GM18909 (cell line): ENCODE data around the gene GDPD4.
"Not testable (repeated sequence)": the region's sequence is repeated elsewhere in the genome, so short reads cannot be mapped to it uniquely, and the experiment has no call there.

Experiments used
- ATAC-seq: cut with Tn5 transposase; IDR thresholded peaks from one replicate; pipeline ENCODE4 v1.9.1; 2021; ENCODE audit warnings: mild to moderate bottlenecking; ENCODE audit not compliant: unreplicated experiment, poor library complexity

The GDPD4 gene

DNA sequence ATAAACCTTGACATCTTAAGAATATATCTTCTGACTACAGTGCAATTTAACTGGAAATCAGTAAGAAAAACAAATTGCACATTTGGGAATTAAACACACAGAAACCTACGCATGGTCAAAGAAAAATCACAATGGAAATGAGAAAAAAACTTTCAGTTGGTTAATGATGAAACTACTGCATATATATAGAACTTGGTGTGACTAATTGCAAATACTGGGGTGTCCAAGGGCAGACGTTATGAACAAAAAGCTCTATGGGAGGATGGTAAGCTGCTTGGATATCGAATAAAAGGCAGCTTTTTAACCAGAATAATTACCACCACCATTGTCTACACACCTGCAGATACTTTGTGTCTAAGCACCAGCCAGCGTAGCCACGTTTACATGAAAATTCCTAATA is 791 bp downstream of the GDPD4 start:
- ATAC-seq: no peak

DNA sequence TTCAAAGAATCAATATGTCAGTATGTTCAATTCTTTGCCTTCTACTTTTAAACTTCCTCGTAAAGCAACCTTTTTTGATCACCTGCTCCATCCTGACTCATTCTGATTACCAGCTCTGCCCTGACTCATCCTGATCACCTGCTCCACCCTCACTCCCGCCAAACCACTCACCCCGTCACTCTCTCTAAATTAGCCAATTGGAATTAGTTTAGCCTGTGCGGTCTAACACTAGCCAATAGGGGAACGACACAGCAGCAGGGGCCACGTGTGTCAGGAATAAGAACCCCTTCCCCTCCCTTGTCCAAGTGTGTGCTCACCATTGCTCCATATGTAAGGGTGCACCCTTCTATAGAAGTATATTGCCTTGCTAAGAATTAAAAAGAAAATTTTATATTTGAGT is 1.5 kb downstream of the GDPD4 start:
- ATAC-seq: not testable (repeated sequence)

DNA sequence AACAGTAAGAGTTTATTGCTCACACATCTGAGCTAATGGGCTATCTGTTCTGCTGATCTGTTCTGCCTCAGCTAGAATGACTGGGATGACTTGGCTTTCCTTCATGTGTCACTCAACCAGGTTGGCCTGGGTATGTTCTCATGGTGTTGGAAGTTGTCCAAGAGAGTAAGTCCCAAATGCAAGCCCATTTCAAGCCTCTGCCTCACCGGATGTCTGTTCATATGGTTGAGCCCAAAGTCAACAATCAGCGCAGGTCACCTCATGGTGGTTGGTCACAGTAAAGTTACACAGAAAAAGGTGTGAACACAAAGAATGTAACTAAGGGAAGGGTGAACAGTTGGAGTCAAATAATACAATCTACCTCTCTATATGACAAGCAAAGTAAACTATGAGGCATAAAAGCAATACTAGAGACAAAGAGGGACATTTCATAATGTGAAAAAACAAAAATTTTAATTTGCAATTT is 1.9 kb downstream of the GDPD4 start:
- no peak for ATAC-seq

DNA sequence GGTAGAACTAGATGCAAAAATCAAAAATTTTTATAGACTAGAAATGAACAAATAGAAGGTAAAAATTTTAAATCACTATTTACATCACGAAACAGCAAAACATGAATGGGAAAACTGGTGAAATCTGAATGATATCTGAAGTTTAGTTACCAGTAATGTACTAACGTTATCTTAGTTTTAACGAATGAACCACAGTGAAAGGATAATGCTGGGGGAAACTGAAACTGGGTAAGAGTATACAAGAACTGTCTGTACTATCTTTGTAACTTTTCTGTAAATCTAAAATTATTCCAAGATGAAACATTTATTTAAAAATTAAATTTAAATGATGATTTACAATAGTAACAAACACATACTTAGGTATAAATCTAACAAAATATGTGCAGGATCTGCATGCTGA is 7.4 kb downstream of the GDPD4 start:
- ATAC-seq: no peak

DNA sequence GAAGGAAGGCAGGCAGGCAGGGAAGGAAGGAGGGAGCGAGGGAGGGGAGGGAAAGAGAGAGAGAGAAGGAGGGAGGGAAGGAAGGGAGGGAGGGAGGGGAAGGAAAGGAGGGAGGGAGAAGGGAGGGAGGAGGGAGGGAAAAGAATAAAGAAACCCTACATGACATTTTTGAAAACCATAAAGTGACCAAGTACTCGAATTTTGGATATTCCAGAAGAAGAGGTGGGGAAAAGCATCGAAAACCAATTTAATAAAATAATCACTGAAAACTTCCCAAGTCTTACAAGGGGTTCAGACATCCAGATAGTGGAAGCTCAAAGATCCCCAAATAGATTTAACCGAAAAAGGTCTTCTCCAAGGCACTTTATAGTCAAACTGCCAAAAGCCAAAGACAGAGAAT is 11.7 kb downstream of the GDPD4 start:
- ATAC-seq: no peak

DNA sequence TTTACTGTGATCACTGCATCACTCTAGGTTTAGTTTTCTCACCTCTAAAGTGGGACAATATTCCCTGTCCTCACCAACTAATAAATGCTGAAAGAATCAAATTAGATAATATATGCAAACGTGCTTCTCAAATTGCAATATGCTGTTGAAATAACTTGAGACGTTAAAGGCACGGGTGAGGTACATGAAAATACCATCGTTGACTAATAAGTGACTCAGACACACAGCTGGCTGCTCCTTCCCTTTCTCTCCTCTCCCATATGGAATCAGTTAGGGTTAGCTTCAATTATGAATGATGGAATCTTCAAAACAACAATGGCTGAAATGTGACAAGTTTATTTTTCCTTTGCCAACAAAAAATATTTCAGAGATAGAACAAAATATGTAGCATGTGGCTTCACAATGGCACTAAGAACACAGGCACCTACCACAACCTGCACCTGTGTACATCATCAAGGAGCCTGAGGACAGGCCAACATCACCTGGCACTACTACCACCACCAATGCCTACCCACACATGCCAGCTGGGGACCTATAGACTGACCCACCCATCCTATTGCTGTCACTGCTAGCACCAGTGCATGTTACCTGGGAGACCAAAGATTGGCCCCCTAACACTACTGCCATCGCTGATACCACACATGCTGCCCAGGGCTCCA is 13.7 kb downstream of the GDPD4 start:
- no peak for ATAC-seq

DNA sequence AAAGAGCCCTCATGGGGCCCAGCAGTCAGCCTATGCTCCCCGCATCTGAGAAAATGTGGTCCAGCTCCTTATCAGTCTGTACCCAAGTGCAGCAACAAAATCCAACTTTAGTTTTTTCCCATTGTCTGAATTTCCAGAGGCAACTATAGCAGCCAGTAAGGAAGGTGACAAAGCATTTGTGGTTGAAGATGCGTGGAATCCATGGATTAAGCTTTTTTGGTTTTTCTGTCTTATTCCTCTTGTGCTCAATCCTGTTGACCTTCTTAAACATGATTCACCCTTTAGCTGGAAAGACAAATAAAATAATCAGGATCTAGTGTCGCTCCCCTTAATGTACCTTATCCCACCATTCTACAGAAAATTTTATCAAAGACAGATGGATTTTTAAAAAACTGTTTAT is 14.3 kb downstream of the GDPD4 start:
- no peak for ATAC-seq

DNA sequence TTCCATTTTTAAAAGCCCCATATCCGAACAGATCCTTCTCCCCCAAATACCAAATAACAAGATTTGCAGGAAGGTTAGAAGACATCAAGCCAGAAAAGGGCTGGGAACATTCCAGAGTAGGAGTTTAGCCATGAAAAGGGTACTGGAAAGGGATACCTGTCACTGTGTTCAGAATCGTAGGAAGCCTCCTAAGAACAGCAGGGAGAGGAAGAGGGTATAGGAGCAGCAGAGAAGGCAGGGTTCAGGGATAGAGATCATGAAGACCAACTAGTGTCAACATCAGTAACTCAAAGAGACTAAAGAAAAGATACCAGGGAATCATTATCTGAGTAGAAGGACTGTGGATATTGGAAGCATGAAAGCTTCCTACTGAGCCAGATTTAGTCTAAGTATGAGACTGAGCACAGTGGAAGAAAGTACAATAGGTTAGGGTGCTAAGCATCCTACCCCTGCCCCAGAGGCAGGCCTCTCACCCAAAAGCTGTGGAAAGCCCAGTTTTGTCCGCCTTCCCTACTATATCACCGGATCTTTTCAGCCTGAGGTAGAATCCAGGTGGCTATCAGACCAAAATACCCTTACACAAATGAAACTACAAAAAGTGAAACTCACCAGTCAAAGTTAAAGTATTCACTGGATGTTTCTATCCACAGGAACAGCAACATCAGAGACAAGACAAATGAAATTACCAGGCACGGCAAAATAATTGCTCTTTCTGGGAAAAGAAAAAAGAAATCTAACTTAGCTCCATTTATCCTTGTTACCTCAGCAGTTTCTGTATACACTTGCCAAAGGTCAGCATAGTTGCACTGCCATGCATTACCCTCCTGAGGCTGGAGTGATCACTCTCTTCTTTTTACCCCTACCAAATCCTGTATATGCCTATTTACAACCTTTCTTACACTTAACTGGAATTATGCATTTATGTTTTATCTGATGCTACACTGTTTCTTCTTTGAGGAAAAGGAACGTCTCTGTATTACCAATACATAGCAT is 16.7 kb downstream of the GDPD4 start:
- ATAC-seq: no peak

DNA sequence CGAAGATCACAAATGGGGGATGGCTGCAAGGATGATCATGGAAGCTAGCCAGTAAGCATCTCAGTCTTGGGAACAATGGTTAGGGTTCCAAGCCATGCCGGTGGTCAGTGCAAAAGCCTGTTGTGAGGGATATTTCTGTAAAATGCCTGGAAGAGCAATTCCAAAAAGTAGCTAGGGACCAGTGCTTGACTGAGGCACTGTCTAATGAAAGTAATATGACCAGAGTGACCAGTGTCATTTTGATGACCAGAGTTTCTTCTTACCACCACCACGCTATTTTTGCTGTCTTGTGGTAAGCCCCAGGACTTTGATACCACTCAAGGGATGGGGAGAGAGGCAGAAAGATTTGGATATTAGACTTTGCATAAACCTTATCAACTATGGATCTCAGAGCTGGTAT is 18.4 kb downstream of the GDPD4 start:
- no peak for ATAC-seq

DNA sequence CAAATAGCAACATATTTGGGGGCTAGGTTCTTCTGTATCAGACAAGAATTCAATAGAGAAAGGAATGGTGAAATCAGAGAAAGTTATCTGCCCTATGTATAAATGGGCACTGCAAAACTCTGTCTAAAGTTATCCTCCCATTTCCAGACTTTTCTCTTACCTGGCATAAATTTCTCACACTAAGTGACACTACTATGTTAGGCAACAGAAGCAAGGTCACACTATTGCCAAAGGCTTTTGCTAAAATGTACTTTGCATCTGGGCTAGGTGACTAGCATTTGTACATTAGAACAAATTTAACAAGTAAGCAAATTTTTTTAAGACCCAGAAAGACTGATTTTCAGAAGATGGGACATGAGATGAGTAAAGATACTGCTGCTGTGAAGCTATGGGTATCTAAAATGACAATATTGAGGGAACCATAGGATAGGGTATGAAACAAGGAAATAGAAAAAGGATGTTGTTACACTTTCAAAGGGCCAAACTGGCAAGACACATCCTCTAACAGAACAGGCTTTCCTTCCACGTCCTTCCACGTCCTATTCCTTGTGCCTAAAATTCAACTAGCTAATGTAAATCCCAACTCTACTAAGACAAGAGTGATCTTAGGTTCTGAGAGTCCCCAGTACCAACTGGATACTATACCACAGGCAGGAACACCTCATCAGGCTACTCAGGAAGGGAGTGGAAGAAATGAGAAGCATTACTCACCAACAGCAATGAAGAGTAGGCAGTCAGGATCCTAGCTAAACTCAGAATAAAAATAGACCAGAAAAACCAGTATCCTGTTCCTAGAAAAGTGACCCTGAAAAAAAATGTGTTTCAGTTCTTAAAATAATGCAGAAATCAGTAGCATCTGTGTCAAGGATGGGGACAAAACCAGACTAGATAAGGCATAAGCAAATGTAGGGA is 22.6 kb downstream of the GDPD4 start:
- ATAC-seq: no peak

DNA sequence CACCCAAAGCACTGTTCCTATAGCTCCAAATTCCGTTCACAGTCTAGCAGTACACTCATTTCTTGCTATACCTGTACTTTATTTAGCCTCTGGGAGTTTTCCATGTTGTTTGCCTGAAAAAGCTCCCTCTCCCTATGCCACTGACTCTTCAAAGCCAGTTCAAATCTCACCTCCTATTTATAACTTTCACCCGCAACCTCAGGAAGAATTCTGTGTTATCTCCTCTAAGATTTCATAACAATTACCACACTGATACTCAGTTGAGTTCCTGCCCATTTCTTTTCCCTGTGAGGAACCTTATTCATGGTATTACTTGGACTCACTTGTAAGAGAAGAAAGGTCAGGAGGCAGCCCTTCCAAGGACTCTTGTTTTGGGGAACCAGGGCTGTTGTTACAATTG is 25.2 kb downstream of the GDPD4 start:
- no peak for ATAC-seq

DNA sequence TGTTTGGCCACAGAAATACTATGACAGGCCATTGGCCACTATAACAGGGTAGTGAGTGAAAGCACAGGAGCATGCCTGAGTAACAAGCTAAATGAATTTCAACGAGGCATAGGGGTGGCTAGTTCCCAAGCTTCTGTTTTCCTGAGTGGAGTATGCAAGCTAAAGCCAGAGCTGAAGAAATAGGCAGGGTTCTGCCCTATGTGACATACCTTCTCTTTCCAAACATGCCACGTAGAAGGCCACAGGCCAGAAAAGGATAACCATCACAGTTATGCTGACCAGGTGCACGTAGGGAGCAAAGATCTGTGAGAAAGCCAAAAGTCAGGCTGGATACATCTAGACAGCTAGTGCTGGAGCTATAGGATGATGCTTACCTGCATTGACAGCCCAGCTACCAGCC is 30.6 kb downstream of the GDPD4 start:
- ATAC-seq: no peak

DNA sequence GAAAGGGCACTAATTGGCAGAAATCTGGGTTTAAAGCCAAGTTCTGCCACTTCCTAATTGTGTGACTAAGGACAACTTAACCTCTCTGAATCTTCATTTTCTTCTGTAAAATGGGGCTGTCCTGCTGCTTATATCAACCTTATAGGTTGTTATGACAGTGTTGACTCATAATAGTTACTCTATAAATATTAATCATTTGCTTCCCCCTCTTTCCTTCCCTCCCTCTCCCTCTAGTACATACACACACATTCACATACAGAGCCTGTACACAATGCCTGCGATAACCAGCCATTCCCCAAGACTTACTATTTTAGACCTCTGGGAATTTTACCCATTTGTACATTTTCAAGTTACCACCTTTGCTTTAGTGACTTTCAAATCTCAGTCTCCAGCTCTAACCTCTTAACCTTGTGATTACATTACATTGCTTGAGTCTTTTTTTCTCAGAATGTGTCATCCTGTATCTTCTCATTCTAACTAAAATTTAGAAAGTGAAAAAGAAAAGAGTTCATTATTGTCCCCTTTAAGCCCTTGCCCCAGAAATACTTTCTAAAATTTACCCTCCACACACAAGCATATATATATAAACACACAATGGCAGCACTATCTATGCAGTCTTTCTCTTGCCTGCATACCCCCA is 31.9 kb downstream of the GDPD4 start:
- ATAC-seq: no peak

DNA sequence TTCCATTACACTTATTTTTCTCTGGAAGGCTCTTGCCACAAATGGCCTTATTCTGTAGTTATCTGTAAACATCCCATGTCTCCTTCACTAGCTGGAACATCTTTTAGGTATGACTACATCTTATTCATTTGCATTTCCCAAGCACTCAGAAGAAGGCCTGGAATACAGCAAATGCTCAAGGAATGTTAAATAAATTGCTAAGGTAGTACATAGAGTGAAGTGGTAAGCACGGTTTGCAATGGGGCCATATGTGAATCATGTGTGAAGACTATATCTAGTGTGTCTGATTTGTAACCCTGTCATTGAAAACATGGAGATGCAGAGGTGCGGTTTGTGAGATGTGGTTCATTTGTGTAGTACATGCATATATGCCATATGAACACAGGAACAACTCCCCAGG is 33.5 kb downstream of the GDPD4 start:
- ATAC-seq: no peak

DNA sequence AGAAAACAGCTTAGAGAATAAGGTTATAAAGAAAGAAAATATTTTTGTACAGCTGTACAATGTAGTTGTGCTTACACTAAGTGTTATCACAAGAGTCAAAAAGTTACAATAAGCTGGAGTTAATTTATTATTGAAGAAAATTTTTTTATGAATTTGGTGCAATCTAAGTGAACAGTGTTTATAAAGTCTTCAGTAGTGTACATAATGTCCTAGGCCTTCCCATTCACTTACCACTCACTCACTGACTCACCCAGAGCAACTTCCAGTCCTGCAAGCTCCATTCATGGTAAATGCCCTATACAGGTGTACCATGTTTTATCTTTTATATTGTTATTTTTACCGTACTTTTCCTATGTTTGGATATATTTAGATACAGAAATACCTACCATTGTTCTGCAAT is 34.7 kb downstream of the GDPD4 start:
- ATAC-seq: no peak

DNA sequence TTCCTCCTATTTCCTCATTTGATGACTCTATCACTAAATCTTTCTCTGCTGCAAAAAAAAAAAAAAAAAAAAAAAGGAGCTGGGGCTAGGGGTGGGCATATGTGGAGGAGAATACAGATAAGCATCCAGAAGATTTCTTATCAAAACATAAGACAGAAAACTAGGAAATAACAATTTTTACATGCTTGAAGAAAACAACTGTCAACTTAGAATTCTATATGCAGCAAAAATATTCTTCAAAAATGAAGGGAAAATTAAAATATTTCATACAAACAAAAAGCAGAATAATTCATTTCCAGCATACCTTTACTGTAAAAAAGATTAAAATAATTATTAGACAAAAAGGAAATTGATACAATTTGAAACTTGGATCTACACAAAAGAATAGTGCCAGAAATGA is 38.7 kb downstream of the GDPD4 start:
- no peak for ATAC-seq

DNA sequence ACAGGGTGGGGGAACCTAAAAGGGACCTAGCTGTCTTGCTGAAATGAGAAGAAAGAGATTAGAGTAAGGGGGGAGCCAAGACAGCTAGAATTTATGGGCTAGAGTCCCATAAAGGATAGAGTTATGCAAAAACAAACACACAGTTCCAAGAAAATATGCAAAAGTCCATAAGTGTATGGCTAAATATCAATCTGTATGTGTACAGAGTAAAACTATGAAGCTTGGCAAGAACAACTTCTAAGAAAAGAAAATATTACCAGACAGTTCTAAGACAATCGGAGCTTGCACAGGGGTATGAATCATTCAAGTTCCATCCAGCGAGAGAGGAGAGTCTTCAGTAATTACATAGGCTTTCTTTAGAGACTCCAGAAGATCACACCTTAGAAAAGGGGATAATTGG is 41.8 kb downstream of the GDPD4 start:
- ATAC-seq: no peak

DNA sequence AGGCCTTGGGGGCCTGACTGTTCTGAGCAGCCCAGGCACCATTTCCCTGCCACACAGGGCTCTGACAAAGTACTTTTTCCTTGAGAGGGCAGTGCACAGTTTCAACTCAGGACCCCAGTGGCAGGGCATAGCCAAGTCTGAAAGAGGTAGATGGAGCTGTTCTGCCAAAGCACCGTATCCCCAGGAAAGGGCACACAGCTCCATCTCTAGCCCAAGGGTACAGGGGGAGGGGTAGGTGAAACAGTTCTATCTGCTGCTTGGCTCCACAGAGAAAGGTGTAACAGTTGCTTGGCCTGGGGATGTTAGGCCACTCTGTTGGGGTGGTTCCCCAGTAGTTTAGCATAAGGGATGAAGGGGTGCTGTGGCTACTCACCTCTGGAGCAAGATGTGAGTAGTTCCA is 47.8 kb downstream of the GDPD4 start:
- ATAC-seq: no peak

DNA sequence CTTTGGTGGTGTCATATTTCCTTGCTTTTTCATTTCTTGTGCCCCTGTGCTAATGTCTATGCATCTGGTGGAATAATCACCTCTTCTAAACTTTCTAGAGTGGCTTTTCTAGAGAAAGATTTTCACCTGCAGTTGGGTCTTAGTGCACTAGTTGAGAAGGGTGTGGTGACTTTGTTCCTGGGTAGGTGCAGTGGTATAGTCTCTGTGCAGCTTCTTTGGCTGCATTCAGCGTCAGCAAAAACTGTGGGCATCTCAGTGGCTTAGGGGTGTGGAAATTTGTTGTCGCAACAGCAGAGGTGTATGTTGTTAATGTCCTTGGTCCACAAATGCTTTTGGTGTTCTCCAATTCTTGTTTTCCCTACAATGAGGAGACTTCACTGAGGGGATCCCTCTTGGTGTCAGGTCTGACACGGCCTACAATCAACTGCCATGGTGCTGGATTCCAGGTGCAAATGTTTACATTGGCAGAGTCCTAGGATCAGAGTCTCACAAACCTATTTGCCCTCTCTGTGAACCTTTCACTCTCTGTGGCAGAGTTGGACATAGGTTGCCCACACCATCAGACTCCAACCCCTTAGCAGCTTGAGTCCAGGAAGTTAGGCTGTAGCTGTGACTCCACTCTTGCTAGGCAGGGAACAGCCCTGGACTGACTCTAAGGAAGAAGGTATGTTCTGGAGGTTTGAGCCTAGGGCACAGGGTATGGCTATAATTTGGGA is 48.8 kb downstream of the GDPD4 start:
- no peak for ATAC-seq
